ENCODE measurements around the gene PCAT6. TPM values are rescaled to one million over a fixed set of nuclear protein-coding genes. Genes with fewer than 3 reads are reported as not detected.

The PCAT6 gene
- total RNA-seq, 1 experiment from 2014 or later = 0.84 TPM

GRCh38 chr1:202860744-202861419, 50.1 kb downstream of the PCAT6 start:
- intact Hi-C loops (cut with micrococcal nuclease; ENCODE audit: unreplicated experiment) = no loop called here
- TF ChIP-seq EZH2 (IDR thresholded peaks at IDR 0.05; ENCODE audit: borderline replicate concordance, low read depth, low read length, poor library complexity, severe bottlenecking) (no peak), CTCF (conservative IDR thresholded peaks at IDR 0.05; ENCODE audit: low read depth, low read length) (no peak)
- H3K9me3 ChIP-seq (ENCODE audit: low read depth, low read length, poor library complexity, severe bottlenecking) = no peaks in the 10 kb centered on the region
- H3K4me3 ChIP-seq (ENCODE audit: low read depth, low read length, poor library complexity, severe bottlenecking) = peak overlapping the region; percentile 54
- no peaks in the 10 kb centered on the region for H3K36me3 ChIP-seq (ENCODE audit: insufficient read depth, low read length, poor library complexity, severe bottlenecking)
- H3K27me3 ChIP-seq (replicated peaks; ENCODE audit: insufficient read depth, low read depth, low read length, poor library complexity) = peaks cover 38% of the 10 kb centered on the region
- peak; percentile 43 for DNase-seq (ENCODE audit: low spot score)
- no peak overlapping the region for H3K27ac ChIP-seq (ENCODE audit: low read depth, low read length, poor library complexity, severe bottlenecking)
- ChIA-PET CTCF (no interaction called here), POLR2A (ENCODE audit: low non-redundant PET) (interaction anchor here (0.5 kb wide), 1 partner anchor 296 kb away, joined by 3 read pairs; no protein-coding TSS in a partner anchor)
- BruUV-seq (replicated peaks) = no TSS peak
- no peaks in the 10 kb centered on the region for H3K4me1 ChIP-seq (ENCODE audit: insufficient read depth, low read length, poor library complexity, severe bottlenecking)

Other genes starting within 250 kb of the PCAT6 start
- 0.69 and 0.92 TPM in 2 replicates for gene SYT2, start 100.5 kb upstream of the PCAT6 start, total RNA-seq (2021)
- gene KDM5B, start 2.5 kb upstream of the PCAT6 start, total RNA-seq (2021) = 71.2 and 73.8 TPM in 2 replicates
- gene RABIF, start 78.2 kb downstream of the PCAT6 start, total RNA-seq (2021) = 11.1 and 12.2 TPM in 2 replicates
- gene KLHL12, start 116.3 kb downstream of the PCAT6 start, total RNA-seq (2021) = 17.8 and 22.9 TPM in 2 replicates
- 79.1 and 81.4 TPM in 2 replicates for gene ADIPOR1, start 147.4 kb downstream of the PCAT6 start, total RNA-seq (2021)
- 27.8 and 28.3 TPM in 2 replicates for gene CYB5R1, start 156.3 kb downstream of the PCAT6 start, total RNA-seq (2021)
- gene TMEM183A, start 196.4 kb downstream of the PCAT6 start, total RNA-seq (2021) = 65.1 and 68.4 TPM in 2 replicates
- 2.5 and 3.0 TPM in 2 replicates for gene PPFIA4, start 215.5 kb downstream of the PCAT6 start, total RNA-seq (2021)

Measured in A673 (cell line).